ACC112 (cell line): ENCODE measurements around the gene KLHL22.

ENCODE experiments used
- H2AFZ ChIP-seq: fragments of 200-600 bp; sonication (generic); one replicate; pipeline ENCODE4 v1.6.0; 2017; ENCODE audit warnings: antibody characterized with exemption, low read length; ENCODE audit not compliant: unreplicated experiment
- H3K27ac ChIP-seq: fragments of 200-600 bp; sonication (generic); 2 replicates; pipeline ENCODE4 v1.5.1; 2014; ENCODE audit warnings: low read depth, mild to moderate bottlenecking, antibody characterized with exemption, low read length, moderate library complexity
- H3K27me3 ChIP-seq: fragments of 200-600 bp; sonication (generic); 2 replicates; pipeline ENCODE4 v1.6.1; 2014; ENCODE audit warnings: mild to moderate bottlenecking, antibody characterized with exemption, low read length, moderate library complexity, mixed read lengths; ENCODE audit not compliant: insufficient read depth
- H3K36me3 ChIP-seq: fragments of 200-600 bp; sonication (generic); 2 replicates; pipeline ENCODE4 v1.6.1; 2016; ENCODE audit warnings: mild to moderate bottlenecking, antibody characterized with exemption, low read length, moderate library complexity, mixed read lengths; ENCODE audit not compliant: insufficient read depth
- H3K4me1 ChIP-seq: fragments of 200-600 bp; sonication (generic); one replicate; pipeline ENCODE4 v1.6.1; 2016; ENCODE audit warnings: low read length, mixed read lengths; ENCODE audit not compliant: insufficient read depth, unreplicated experiment, control insufficient read depth
- H3K4me3 ChIP-seq: fragments of 200-600 bp; sonication (generic); 2 replicates; pipeline ENCODE4 v1.5.1; 2014; ENCODE audit warnings: mild to moderate bottlenecking, low read depth, low read length
- H3K79me2 ChIP-seq: fragments of 200-600 bp; sonication (generic); one replicate; pipeline ENCODE4 v1.6.0; 2016; ENCODE audit warnings: low read length; ENCODE audit not compliant: control insufficient read depth, unreplicated experiment, insufficient read depth

KLHL22 gene

DNA sequence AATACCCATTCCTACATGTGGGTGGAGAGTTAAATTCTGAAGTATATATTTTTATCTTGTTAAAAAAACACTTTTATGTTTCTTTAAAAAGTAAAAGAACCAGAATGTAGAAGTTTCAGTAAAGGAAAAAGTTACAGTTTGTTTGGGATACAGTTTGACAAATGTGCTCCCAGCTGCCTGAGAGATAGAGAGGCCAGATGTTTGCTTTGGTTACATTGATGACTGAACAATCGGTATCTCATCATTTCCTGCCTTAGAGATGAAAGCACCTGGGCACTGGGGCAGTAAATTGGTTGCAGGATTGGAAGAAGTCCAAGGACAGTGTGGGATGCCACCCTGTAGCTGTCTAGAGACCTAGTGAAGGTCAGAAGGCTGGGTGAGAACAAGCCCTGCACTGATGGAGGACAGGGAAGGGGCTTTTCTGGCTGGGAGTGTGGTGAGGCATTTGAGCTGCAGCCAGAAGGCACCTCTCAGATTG is 28.4 kb upstream of the KLHL22 start:
- no peak overlapping the region for H2AFZ ChIP-seq
- H3K27me3 ChIP-seq = no peaks in the 10 kb centered on the region
- no peak overlapping the region for H3K4me3 ChIP-seq
- peaks cover 65% of the 10 kb centered on the region for H3K79me2 ChIP-seq
- peaks cover 48% of the 10 kb centered on the region for H3K4me1 ChIP-seq
- peak overlapping the region; percentile 80 for H3K27ac ChIP-seq
- H3K36me3 ChIP-seq = no peaks in the 10 kb centered on the region; the same call in 1 of the 2 replicates

DNA sequence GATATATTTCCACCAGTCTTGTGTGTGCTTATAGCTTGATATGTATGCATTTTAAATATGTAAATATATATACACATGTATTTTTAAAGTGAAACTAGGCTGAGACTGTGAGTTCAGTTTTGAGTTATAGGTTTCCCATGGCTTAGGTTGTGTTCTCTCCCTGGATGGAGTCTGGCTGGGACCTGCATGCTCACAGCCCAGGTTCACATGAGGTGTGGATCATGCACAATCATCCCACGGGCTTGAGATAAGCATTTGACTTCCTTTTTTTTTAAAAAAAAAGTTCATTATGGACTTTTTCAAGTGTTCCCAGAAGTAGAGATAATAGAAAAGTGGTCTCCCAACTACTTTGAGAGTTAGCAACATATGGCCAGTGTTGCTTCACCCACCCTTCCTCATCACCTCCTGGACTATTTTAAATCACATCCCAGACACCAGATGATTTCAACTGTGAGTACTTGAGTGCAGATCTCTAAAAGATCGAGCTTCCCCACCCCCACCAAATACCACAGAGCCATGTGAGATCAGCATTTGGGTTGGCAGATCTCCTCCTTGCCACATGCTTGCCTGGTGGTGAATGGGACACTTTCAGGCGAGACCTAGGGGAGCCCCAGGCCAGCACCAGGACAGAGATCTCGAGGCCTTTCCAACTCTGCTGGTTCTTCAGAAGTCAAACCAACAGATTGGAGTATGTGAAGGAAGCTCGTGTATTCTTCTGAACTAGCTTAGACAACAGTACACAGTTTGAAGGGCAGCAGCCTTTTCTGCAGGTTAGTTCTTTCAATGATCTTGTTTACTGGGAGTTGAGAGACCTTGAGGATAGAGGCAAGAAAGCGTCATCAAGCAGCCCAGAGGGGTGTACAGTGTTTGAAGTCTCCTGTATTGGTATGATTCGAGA is 27.7 kb upstream of the KLHL22 start:
- H3K27ac ChIP-seq = peak overlapping the region; percentile 80

DNA sequence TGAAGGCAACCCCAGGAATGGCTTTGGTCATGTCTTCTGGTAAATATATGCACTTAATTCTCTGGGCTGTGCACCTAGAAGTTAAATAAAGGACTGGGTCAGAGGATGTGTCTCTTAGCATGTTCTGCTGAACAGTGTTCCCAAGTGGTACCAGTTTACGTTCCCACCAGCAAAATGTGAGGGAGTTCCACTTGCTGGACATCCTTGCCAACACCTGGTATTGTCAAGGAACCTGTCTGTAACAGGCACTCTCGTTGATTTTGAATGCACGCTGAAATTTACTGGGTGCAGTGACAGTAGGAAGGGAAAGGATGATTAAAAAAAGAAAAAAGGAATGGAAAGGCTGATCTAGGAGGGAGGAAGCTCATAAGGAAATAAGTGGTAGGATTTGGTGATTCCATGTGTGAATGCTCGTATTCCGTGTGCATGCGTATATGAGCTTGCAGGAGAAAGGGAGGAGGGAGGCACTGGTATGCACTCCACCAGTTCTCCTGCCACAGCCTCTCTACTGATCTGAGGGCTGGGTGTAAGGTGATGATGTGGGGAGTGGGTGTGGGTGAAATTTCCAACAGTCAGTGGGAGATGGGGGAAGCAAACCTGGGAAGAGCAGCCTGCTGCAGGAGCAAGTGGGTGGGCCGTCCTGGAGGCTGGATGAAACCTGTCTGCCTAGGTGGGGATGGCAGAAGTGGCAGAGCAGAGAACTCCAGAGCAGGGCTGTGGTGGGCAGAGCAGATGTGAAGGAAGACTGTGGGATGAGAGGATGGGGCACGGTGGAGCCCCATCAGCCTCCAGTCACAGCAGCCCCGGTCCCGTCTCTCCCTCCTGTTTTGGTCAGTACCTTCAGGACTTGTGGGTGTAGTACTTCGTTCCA is 26.8 kb upstream of the KLHL22 start:
- Histone ChIP-seq H2AFZ (no peak overlapping the region), H3K27ac (peak overlapping the region; percentile 80; the same call in 1 of the 2 replicates), H3K79me2 (peaks cover 66% of the 10 kb centered on the region), H3K4me1 (peaks cover 50% of the 10 kb centered on the region), H3K36me3 (no peaks in the 10 kb centered on the region; the same call in 1 of the 2 replicates), H3K27me3 (no peaks in the 10 kb centered on the region), H3K4me3 (no peak overlapping the region)

More for the DNA sequence above, 27.7 kb upstream of the KLHL22 start:
- H2AFZ ChIP-seq = no peak overlapping the region
- peaks cover 48% of the 10 kb centered on the region for H3K4me1 ChIP-seq
- H3K27me3 ChIP-seq = no peaks in the 10 kb centered on the region
- peaks cover 64% of the 10 kb centered on the region for H3K79me2 ChIP-seq
- H3K4me3 ChIP-seq = no peak overlapping the region
- H3K36me3 ChIP-seq = no peaks in the 10 kb centered on the region; the same call in 1 of the 2 replicates

- Histone ChIP-seq H3K4me3 (no peak overlapping the region), H3K79me2 (peaks cover 79% of the 10 kb centered on the region), H3K36me3 (no peaks in the 10 kb centered on the region; the same call in 1 of the 2 replicates), H2AFZ (no peak overlapping the region), H3K27ac (peak overlapping the region; percentile 90), H3K4me1 (peaks cover 50% of the 10 kb centered on the region), H3K27me3 (no peaks in the 10 kb centered on the region)
Measured at GRCh38 chr22:20520093-20520511, 24.5 kb upstream of the KLHL22 start.

GRCh38 chr22:20519558-20519957 is 24.0 kb upstream of the KLHL22 start:
- Histone ChIP-seq H2AFZ (no peak overlapping the region), H3K36me3 (no peaks in the 10 kb centered on the region; the same call in 1 of the 2 replicates), H3K27ac (peak overlapping the region; percentile 90)

DNA sequence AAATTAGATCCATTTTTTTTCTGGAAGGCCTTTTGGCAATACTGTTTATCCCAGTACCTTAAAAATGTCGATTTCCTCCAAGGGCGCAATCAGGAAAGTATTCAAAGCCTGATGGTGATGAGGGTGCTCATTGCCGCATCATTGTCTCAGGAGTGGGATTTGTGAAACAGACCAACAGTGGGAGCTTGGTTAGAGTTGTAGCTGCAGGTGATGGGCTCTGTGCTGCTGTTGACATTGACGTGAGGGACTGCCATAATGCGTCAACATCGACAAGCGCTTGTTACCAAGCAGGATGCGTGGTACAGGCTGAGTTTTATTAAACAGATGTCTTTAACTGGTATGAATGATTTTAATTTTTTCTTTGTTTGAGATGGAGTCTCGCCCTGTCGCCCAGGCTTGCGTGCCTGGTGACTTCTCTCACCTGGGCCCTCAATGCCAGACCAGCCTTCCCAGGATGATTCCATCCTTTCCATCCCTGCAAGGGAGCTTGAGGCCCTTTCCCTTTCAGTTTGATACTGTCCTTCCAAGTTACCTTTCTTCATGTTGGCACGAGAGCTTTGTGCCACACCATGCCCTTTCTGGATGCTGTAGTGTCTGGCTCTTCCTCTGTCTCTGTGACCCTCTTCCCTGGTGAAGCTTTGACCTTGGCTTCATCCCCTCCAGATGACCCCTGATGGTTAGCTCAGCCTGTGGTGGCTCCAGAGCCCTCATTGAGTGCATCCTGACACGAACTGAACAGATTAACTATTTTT is 22.4 kb upstream of the KLHL22 start:
- Histone ChIP-seq H3K79me2 (peaks cover 79% of the 10 kb centered on the region), H3K27me3 (no peaks in the 10 kb centered on the region), H2AFZ (no peak overlapping the region), H3K36me3 (no peaks in the 10 kb centered on the region; the same call in 1 of the 2 replicates), H3K4me3 (no peak overlapping the region), H3K4me1 (peaks cover 45% of the 10 kb centered on the region), H3K27ac (peak overlapping the region; percentile 90; the same call in 1 of the 2 replicates)

More at GRCh38 chr22:20519558-20519957, 24.0 kb upstream of the KLHL22 start:
- peaks cover 78% of the 10 kb centered on the region for H3K79me2 ChIP-seq
- peaks cover 55% of the 10 kb centered on the region for H3K4me1 ChIP-seq
- H3K27me3 ChIP-seq = no peaks in the 10 kb centered on the region
- no peak overlapping the region for H3K4me3 ChIP-seq

DNA sequence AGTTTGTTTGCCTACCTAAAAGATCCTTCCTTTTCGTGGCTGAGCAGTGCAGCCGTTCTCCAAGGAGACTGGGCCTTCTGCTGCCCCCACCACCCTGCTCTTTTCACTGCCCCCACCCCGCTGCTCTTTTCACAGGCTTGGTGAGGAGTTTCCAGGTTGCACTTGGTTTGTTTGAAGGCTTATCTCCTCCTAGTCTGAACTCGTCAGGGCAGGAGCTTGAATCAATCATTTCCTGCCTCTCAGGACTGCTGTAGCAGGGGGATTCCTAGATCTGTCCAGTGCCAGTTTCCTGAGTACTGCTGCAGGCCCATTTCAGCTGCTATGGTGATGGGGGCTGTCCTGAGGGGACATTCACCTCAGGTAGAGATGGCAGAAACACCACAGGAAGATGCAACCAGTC is 21.8 kb upstream of the KLHL22 start:
- Histone ChIP-seq H3K4me3 (no peak overlapping the region), H3K27ac (peak overlapping the region; percentile 49; the same call in 1 of the 2 replicates), H3K4me1 (peaks cover 40% of the 10 kb centered on the region), H3K27me3 (no peaks in the 10 kb centered on the region), H3K36me3 (no peaks in the 10 kb centered on the region; the same call in 1 of the 2 replicates), H2AFZ (no peak overlapping the region), H3K79me2 (peaks cover 79% of the 10 kb centered on the region)

DNA sequence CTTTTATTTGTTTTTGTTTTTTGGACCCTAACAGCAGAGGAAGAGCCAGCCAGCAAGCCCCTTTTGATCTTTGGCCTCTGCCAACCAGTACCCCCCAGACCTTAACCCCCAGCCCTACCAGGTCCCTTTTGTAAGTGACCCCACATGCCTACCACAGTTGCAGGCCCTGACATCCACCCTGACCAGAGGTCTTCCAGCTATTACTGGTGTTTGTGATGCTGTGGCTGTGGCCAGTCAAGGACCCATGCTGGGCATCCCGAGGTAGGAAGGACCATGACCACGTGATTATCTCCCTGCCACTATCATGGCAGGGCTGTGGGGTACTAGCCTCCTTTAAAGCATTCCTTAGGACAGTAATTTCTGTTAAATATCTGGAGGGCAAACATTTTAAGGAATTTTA is 20.8 kb upstream of the KLHL22 start:
- peaks cover 81% of the 10 kb centered on the region for H3K79me2 ChIP-seq

DNA sequence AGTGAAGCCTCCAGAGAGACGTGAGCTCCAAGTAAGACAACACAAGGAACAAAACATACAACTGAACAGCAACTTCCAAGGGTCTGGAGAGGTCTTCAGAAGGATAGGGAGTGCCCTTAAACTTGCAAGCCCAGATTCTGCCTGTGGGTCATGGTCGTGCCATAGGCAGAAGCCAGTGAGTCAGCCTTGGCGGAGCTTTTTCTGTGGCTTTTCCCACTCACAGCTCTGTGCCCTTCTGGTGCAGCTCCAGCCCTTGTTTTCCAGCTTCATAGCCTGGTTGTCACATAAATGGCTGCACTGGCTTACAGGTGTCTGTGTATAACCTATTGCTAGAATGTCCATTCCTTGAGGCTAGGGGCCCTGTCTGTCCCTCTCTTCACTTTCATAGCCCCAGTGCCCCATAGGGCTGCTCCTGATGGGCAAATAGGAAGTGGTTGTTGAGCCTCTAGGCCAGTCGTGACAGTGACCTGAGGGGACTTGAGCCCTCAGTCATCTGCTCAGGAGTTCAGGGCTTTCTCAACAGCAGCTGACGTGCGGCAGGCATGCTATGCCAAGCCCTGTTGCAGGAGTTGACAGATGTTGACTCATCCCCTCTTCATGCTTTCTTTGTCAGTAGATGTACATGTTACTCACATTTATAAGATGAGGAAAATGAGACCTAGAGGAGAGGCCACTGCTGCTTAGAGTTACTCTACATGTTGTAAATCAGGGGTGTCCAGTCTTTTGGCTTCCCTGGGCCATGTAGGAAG is 19.2 kb upstream of the KLHL22 start:
- Histone ChIP-seq H3K27me3 (no peaks in the 10 kb centered on the region), H3K79me2 (peaks cover 88% of the 10 kb centered on the region), H2AFZ (no peak overlapping the region), H3K27ac (peak overlapping the region; percentile 78), H3K36me3 (no peaks in the 10 kb centered on the region), H3K4me3 (no peak overlapping the region), H3K4me1 (peaks cover 44% of the 10 kb centered on the region)

More for the DNA sequence above, 20.8 kb upstream of the KLHL22 start:
- Histone ChIP-seq H2AFZ (no peak overlapping the region), H3K27me3 (no peaks in the 10 kb centered on the region), H3K4me1 (peaks cover 38% of the 10 kb centered on the region), H3K4me3 (no peak overlapping the region), H3K27ac (0 out of 2 replicates have a peak overlapping the region, but pooled peaks have one; percentile 16), H3K36me3 (no peaks in the 10 kb centered on the region; the same call in 1 of the 2 replicates)
